Left ventricle myocardium inferior (tissue), 1 donor: Measurements from ENCODE around the gene DNAH3. TPM values are rescaled to one million over a fixed set of nuclear protein-coding genes. Genes with fewer than 3 reads are reported as not detected.

Source experiments
- DNase-seq: peaks from one replicate; pipeline ENCODE4 v3.0.0-alpha.2; 2020
- H3K27ac ChIP-seq: fragments of 200-600 bp; replicated peaks from 2 replicates; pipeline ENCODE4 v1.8.0; 2021
- H3K27me3 ChIP-seq: fragments of 200-600 bp; 2 replicates; pipeline ENCODE4 v1.8.0; 2021; ENCODE audit warnings: low read depth
- H3K36me3 ChIP-seq: fragments of 200-600 bp; 2 replicates; pipeline ENCODE4 v1.8.0; 2021
- H3K4me1 ChIP-seq: fragments of 200-600 bp; 2 replicates; pipeline ENCODE4 v1.8.0; 2021
- H3K4me3 ChIP-seq: fragments of 200-600 bp; 2 replicates; pipeline ENCODE4 v1.8.0; 2021; ENCODE audit warnings: mild to moderate bottlenecking, moderate library complexity
- H3K9me3 ChIP-seq: fragments of 200-600 bp; replicated peaks from 2 replicates; pipeline ENCODE4 v1.8.0; 2021
- intact Hi-C: fragments of 100-400 bp; cut with micrococcal nuclease; formaldehyde crosslinking; loops from one replicate; pipeline ENCODE4 v1.11.0; 2022
- total RNA-seq: library from RNA; stranded (reverse); fragmentation: NEBNext Ultra II Directional; extraction: Animal tissue kit (Norgen Biotek cat#: 25700); gene quantifications from one replicate; pipeline ENCODE4 v1.2.1, GENCODE V29; 2021
- TF ChIP-seq, protein P1 (sequence below): fragments of 200-600 bp; IDR thresholded peaks from 2 replicates; pipeline ENCODE4 v1.8.0; 2021; ENCODE audit warnings: antibody characterized with exemption, mild to moderate bottlenecking, borderline replicate concordance
- donor health status: DM: no; HTN: yes; CAD: no; lungs with severe emphysema.

Gene DNAH3
- total RNA-seq, 1 donor from 2014 or later = 1.8 TPM

DNA sequence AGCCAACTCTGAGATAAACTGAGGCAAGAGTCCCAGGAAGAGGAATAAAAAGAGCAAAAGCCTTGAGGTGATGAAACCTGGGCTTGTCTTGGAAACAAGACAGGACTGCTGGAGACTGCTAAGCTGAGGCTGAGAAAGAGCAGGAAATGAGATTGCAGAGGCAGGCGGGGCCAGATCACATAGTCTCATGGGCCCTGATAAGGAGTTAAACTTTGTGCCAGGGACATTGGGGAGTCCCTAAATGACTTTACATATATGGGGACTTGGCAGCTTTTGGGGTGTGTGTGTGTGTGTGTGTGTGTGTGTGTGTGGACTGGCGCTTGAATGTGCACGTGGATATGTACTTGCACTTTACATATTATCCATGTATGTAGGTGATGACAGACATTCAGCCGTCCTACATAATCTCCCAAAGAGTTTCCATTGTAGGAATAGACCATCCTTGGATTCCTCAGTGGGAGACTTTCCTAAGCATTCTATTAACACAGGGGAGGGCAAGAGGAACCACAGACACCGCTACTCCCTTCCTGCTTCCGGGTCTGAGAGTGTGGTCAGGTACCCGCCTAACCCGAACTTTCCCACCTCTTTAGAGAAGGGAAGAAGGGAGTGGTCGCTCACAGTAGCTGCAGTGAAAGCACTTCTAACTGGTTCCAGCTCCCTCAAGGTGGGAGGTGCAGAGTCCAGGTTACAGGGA is 127.0 kb downstream of the DNAH3 start:
- Histone ChIP-seq H3K4me3 (no peak overlapping the region), H3K36me3 (no peaks in the 10 kb centered on the region), H3K9me3 (no peaks in the 10 kb centered on the region), H3K27ac (peak overlapping the region; percentile 62), H3K4me1 (peaks cover 12% of the 10 kb centered on the region), H3K27me3 (no peaks in the 10 kb centered on the region)
- TF ChIP-seq, protein P1, sequence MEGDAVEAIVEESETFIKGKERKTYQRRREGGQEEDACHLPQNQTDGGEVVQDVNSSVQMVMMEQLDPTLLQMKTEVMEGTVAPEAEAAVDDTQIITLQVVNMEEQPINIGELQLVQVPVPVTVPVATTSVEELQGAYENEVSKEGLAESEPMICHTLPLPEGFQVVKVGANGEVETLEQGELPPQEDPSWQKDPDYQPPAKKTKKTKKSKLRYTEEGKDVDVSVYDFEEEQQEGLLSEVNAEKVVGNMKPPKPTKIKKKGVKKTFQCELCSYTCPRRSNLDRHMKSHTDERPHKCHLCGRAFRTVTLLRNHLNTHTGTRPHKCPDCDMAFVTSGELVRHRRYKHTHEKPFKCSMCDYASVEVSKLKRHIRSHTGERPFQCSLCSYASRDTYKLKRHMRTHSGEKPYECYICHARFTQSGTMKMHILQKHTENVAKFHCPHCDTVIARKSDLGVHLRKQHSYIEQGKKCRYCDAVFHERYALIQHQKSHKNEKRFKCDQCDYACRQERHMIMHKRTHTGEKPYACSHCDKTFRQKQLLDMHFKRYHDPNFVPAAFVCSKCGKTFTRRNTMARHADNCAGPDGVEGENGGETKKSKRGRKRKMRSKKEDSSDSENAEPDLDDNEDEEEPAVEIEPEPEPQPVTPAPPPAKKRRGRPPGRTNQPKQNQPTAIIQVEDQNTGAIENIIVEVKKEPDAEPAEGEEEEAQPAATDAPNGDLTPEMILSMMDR = no peak
- intact Hi-C loops = no loop called here
- peak; percentile 53 for DNase-seq

GRCh38 chr16:21021316-21021715 is 129.3 kb downstream of the DNAH3 start:
- H3K9me3 ChIP-seq = no peaks in the 10 kb centered on the region
- intact Hi-C loops = no loop called here
- no peak for DNase-seq
- H3K27me3 ChIP-seq = no peaks in the 10 kb centered on the region
- TF ChIP-seq, protein P1 = no peak
- no peak overlapping the region for H3K4me3 ChIP-seq
- H3K27ac ChIP-seq = no peak overlapping the region
- H3K36me3 ChIP-seq = no peaks in the 10 kb centered on the region
- H3K4me1 ChIP-seq = peaks cover 12% of the 10 kb centered on the region

DNA sequence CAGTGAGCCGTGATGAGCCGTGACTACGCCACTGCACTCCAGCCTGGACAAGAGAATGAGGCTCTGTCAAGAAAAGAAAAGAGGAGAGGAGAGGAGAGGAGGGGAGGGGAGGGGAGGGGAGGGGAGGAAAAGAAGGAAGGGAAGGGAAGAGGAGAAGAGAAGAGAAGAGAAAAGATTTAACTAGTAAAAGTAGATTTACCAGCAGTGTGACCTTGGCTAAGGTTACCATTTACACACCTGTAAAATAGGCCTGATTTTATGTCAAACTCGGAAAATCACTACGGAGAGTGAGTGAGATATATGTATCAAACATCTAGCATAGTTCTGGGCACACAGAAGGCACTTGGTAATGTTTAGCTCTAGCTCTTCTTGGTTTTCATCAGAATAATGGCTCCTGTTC is 140.8 kb downstream of the DNAH3 start:
- DNase-seq = no peak
- Histone ChIP-seq H3K4me3 (no peak overlapping the region), H3K9me3 (peaks cover 12% of the 10 kb centered on the region), H3K27ac (no peak overlapping the region), H3K27me3 (no peaks in the 10 kb centered on the region), H3K36me3 (no peaks in the 10 kb centered on the region), H3K4me1 (no peaks in the 10 kb centered on the region)
- TF ChIP-seq, protein P1 = no peak
- intact Hi-C loops = no loop called here

DNA sequence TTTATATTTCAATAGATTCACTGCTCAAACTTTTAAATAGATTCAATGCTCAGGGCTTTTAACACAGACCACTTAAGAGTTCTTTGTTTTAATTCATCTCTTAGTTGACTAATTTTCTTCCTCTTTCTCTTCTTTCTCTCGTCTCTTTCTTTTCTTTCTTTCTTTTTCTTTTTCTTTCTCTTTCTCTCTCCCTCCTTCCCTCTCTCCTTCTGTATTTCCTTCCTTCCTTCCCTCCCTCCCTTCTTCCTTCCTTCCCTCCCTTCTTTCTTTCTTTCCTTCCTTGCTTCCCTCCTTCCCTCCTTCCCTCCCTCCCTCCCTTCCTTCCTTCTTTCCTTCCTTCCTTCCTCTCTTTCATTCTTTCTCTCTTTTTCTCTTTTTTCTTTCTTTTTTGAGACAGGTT is 145.6 kb downstream of the DNAH3 start:
- no peak for DNase-seq
- TF ChIP-seq, protein P1 = no peak
- no peaks in the 10 kb centered on the region for H3K4me1 ChIP-seq
- H3K4me3 ChIP-seq = no peak overlapping the region
- H3K27me3 ChIP-seq = no peaks in the 10 kb centered on the region
- H3K36me3 ChIP-seq = no peaks in the 10 kb centered on the region
- intact Hi-C loops = no loop called here
- H3K27ac ChIP-seq = no peak overlapping the region
- no peaks in the 10 kb centered on the region for H3K9me3 ChIP-seq

DNA sequence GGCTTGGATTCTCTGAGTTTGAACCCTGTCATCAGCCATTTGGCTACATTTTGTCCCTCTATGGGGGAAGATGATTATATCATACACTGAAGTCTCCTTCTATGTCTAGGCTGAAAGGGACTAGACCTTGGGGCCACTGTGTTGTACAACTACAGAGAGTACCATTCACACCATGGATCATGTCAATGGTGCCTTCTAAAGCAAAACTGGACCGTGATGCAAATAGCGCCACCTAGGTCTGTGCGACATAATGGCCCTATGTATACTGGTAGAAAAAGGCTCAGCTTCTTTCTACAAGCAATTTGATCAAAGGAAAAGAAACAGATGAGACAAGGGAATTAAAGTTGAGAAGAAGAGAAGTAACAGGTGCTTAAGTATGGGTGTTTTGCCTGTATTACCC is 149.4 kb downstream of the DNAH3 start:
- intact Hi-C loops = no loop called here
- Histone ChIP-seq H3K27me3 (no peaks in the 10 kb centered on the region), H3K9me3 (no peaks in the 10 kb centered on the region), H3K4me1 (no peaks in the 10 kb centered on the region), H3K27ac (no peak overlapping the region), H3K36me3 (no peaks in the 10 kb centered on the region), H3K4me3 (no peak overlapping the region)
- TF ChIP-seq, protein P1 = peak; percentile 50
- no peak for DNase-seq
